Gastroesophageal sphincter (tissue), 4 donors: ENCODE results near the gene LRFN2. TPM values are rescaled to one million over a fixed set of nuclear protein-coding genes. Genes with fewer than 3 reads are reported as not detected.

Source experiments
- ATAC-seq: fragments of 150-250 bp; one replicate; pipeline ENCODE4 v1.9.1; 2016; ENCODE audit warnings: mild to moderate bottlenecking, moderate library complexity
- H3K27ac ChIP-seq, 4 donors: fragments of 200-600 bp; sonication (generic) in 3 of 4; 1 replicate in 3 of 4; 2 replicates in 1 of 4; pipeline ENCODE4 v1.5.1; 2016 to 2019
- H3K27me3 ChIP-seq: fragments of 200-600 bp; sonication (generic); one replicate; pipeline ENCODE4 v1.5.1; 2019
- H3K36me3 ChIP-seq, 2 donors: fragments of 200-600 bp; sonication (generic); one replicate each; pipeline ENCODE4 v1.5.1; 2019; ENCODE audit warnings: control low read depth in 1 of 2
- H3K4me1 ChIP-seq, 3 donors: fragments of 200-600 bp; sonication (generic); 1 replicate in 2 of 3; 2 replicates in 1 of 3; pipeline ENCODE4 v1.5.1; 2016 to 2019; ENCODE audit warnings: control low read depth in 2 of 3
- H3K4me3 ChIP-seq, 2 donors: fragments of 200-600 bp; sonication (generic); one replicate each; pipeline ENCODE4 v1.5.1; 2019; ENCODE audit warnings: mild to moderate bottlenecking in 1 of 2, moderate library complexity in 1 of 2
- H3K9me3 ChIP-seq, 3 donors: fragments of 200-600 bp; sonication (generic); one replicate each; pipeline ENCODE4 v1.5.1; 2017 to 2019; ENCODE audit warnings: control low read depth in 2 of 3
- CTCF ChIP-seq, 4 experiments: fragments of 200-600 bp in 2 of 4; fragments of 450-650 bp in 2 of 4; sonication (generic) in 1 of 4; IDR thresholded peaks; one replicate each; pipeline ENCODE4 v1.5.1; 2017 to 2019; ENCODE audit warnings: antibody characterized with exemption in 4 of 4, mild to moderate bottlenecking in 2 of 4, moderate library complexity in 2 of 4
- EP300 ChIP-seq: sonication (generic); formaldehyde crosslinking; IDR thresholded peaks from one replicate; pipeline ENCODE4 v1.6.1; 2017; ENCODE audit warnings: antibody characterized with exemption, mild to moderate bottlenecking
- POLR2A ChIP-seq, 2 donors: fragments of 450-650 bp; IDR thresholded peaks; one replicate each; pipeline ENCODE4 v1.6.1; 2017; ENCODE audit warnings: antibody characterized with exemption in 2 of 2, mild to moderate bottlenecking in 2 of 2, moderate library complexity in 1 of 2
- POLR2AphosphoS5 ChIP-seq: sonication (generic); formaldehyde crosslinking; IDR thresholded peaks from one replicate; pipeline ENCODE4 v1.6.1; 2017; ENCODE audit warnings: antibody characterized with exemption
- WGBS, 2 donors: methylation state at CpG; one replicate each; pipeline ENCODE4 v1.1.5; 2018; ENCODE audit warnings: low coverage in 1 of 2; 5-methylcytosine and 5-hydroxymethylcytosine counted together
- total RNA-seq, 4 donors: library from RNA; depleted of rRNA; stranded (reverse); fragments of >200 nt; gene quantifications; one replicate each; pipeline ENCODE4 v1.1.0, GENCODE V29; 2016

LRFN2 gene
- total RNA-seq, 4 donors from 2014 or later, result 0.13 TPM; not detected in 3

- 38 to 62% methylated on average over 2 of the region's 2 CpGs for WGBS, 2 donors
- Histone ChIP-seq H3K36me3 (no peaks in the 10 kb centered on the region), H3K27me3 (peaks cover 5% of the 10 kb centered on the region), H3K4me1 (no peaks in the 10 kb centered on the region), H3K27ac (no peak overlapping the region), H3K4me3 (no peak overlapping the region), H3K9me3 (no peaks in the 10 kb centered on the region)
- TF ChIP-seq POLR2A (IDR thresholded peaks at IDR 0.05) (no peak), EP300 (no peak), CTCF (IDR thresholded peaks at IDR 0.05) (no peak)
- ATAC-seq, result no peak
These were observed 227.4 kb downstream of the LRFN2 start for GRCh38 chr6:40359808-40360207.

GRCh38 chr6:40358473-40359460 lies 228.4 kb downstream of the LRFN2 start:
- WGBS, 2 donors, result 92 to 100% methylated on average over 1 to 5 of the region's 6 CpGs
- no peaks in the 10 kb centered on the region for H3K4me1 ChIP-seq
- peaks cover 5% of the 10 kb centered on the region for H3K27me3 ChIP-seq
- TF ChIP-seq EP300 (no peak), POLR2AphosphoS5 (no peak), CTCF (IDR thresholded peaks at IDR 0.05) (no peak), POLR2A (IDR thresholded peaks at IDR 0.05) (no peak)
- H3K9me3 ChIP-seq, result no peaks in the 10 kb centered on the region
- H3K36me3 ChIP-seq, result no peaks in the 10 kb centered on the region
- no peak overlapping the region for H3K4me3 ChIP-seq
- no peak overlapping the region for H3K27ac ChIP-seq
- ATAC-seq, result no peak

GRCh38 chr6:40356242-40356910 lies 230.8 kb downstream of the LRFN2 start:
- TF ChIP-seq EP300 (no peak), POLR2AphosphoS5 (no peak), CTCF (IDR thresholded peaks at IDR 0.05) (no peak), POLR2A (IDR thresholded peaks at IDR 0.05) (no peak)
- Histone ChIP-seq H3K9me3 (no peaks in the 10 kb centered on the region), H3K36me3 (no peaks in the 10 kb centered on the region), H3K4me3 (no peak overlapping the region), H3K4me1 (no peaks in the 10 kb centered on the region), H3K27me3 (peaks cover 5% of the 10 kb centered on the region), H3K27ac (no peak overlapping the region)
- no peak for ATAC-seq
- WGBS, 2 donors, result 0 to 40% methylated on average over 1 to 2 of the region's 2 CpGs

GRCh38 chr6:40355532-40355931 lies 231.6 kb downstream of the LRFN2 start:
- H3K27ac ChIP-seq, result no peak overlapping the region
- H3K4me1 ChIP-seq, result no peaks in the 10 kb centered on the region
- no CpG with 5 or more reads among the region's 2 CpGs for WGBS, 2 donors
- no peak for ATAC-seq
- H3K36me3 ChIP-seq, result no peaks in the 10 kb centered on the region
- H3K4me3 ChIP-seq, result no peak overlapping the region
- peaks cover 5% of the 10 kb centered on the region for H3K27me3 ChIP-seq
- no peak for TF ChIP-seq CTCF (IDR thresholded peaks at IDR 0.05)
- no peak for TF ChIP-seq POLR2A (IDR thresholded peaks at IDR 0.05)
- TF ChIP-seq EP300, result no peak
- no peak for TF ChIP-seq POLR2AphosphoS5
- H3K9me3 ChIP-seq, result no peaks in the 10 kb centered on the region
